ENCODE measurements around the gene MAP2.

Gene MAP2

DNA sequence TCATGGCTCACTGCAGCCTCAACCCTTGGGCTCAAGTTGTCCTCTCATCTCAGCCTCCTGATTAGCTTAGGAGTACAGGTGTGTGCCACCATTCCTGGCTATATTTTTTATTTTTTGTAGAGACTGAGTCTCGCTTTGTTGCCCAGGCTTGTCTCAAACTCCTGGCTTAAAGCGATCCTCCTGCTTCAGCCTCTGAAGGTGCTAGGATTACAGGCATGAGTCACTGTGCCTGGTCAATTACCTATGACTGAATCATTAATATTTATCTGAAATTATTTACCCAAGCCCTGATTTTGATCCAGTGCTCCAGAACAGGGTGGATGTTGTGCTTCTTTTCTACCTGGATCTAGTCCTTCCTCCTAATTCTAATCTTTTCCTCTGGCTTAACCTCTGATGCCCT, 87.8 kb downstream of the MAP2 start:
- Histone ChIP-seq H3K4me1 (ENCODE audit: control insufficient read depth, insufficient read depth, low read length) (no peaks in the 10 kb centered on the region), H3K4me3 (ENCODE audit: low read length in 2 of 2) (no peak overlapping the region), H3K36me3 (ENCODE audit: control insufficient read depth in 2 of 2, insufficient read depth in 2 of 2, low read length in 2 of 2) (no peaks in the 10 kb centered on the region), H3K9ac (ENCODE audit: low read length in 2 of 2) (no peak overlapping the region), H3K9me3 (ENCODE audit: control insufficient read depth in 2 of 2, low read length in 2 of 2) (no peaks in the 10 kb centered on the region), H3K27me3 (ENCODE audit: control insufficient read depth in 1 of 2, insufficient read depth in 2 of 2, low read length in 2 of 2) (no peaks in the 10 kb centered on the region), H3K27ac (ENCODE audit: low read length) (no peak overlapping the region)

DNA sequence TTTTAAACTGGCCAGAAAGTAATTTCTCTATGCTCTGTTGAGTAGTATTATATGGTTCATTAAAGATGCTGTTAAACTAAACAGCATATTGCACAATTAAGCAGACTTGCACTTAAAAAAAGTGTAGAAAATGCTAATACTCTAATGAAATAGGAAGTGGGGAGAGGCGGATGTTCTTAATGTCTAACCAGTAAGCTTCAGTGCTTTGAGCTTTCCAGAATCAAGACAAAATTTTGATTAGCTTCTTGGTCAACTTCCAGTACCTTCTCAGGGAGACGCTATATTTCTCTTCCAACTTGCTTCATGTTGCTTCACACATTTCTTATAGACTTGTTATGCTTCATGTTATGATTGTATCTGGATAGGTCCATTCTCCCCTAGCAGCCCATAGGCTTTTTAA, 89.1 kb downstream of the MAP2 start:
- no peak overlapping the region for H3K27ac ChIP-seq (ENCODE audit: low read length)
- H3K9ac ChIP-seq (ENCODE audit: low read length in 2 of 2): no peak overlapping the region
- H3K4me3 ChIP-seq (ENCODE audit: low read length in 2 of 2): no peak overlapping the region
- H3K36me3 ChIP-seq (ENCODE audit: control insufficient read depth in 2 of 2, insufficient read depth in 2 of 2, low read length in 2 of 2): no peaks in the 10 kb centered on the region
- no peaks in the 10 kb centered on the region for H3K9me3 ChIP-seq (ENCODE audit: control insufficient read depth in 2 of 2, low read length in 2 of 2)
- H3K27me3 ChIP-seq (ENCODE audit: control insufficient read depth in 1 of 2, insufficient read depth in 2 of 2, low read length in 2 of 2): no peaks in the 10 kb centered on the region
- no peaks in the 10 kb centered on the region for H3K4me1 ChIP-seq (ENCODE audit: control insufficient read depth, insufficient read depth, low read length)

DNA sequence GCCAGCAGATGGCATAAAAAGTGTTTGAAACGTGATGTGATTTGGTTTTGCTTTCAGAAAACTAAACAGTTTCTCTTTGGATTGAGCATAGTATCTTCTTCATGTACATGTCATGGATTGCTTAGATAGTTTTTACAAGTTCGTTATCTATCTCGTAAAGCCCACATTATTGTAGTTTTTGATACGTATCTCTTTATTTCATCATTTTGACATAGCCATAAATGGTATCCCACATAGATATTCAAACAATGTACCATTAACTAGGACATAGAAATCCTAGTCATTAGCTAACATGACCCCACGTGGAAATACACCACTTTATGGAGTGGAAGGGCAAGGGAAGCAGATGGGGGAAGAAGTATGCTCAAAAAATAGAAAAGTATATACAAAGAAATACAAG, 93.6 kb downstream of the MAP2 start:
- H3K27me3 ChIP-seq (ENCODE audit: control insufficient read depth in 1 of 2, insufficient read depth in 2 of 2, low read length in 2 of 2): no peaks in the 10 kb centered on the region
- no peak overlapping the region for H3K27ac ChIP-seq (ENCODE audit: low read length)
- no peak overlapping the region for H3K4me3 ChIP-seq (ENCODE audit: low read length in 2 of 2)
- H3K9ac ChIP-seq (ENCODE audit: low read length in 2 of 2): no peak overlapping the region
- H3K9me3 ChIP-seq (ENCODE audit: control insufficient read depth in 2 of 2, low read length in 2 of 2): no peaks in the 10 kb centered on the region
- no peaks in the 10 kb centered on the region for H3K36me3 ChIP-seq (ENCODE audit: control insufficient read depth in 2 of 2, insufficient read depth in 2 of 2, low read length in 2 of 2)
- H3K4me1 ChIP-seq (ENCODE audit: control insufficient read depth, insufficient read depth, low read length): no peaks in the 10 kb centered on the region

DNA sequence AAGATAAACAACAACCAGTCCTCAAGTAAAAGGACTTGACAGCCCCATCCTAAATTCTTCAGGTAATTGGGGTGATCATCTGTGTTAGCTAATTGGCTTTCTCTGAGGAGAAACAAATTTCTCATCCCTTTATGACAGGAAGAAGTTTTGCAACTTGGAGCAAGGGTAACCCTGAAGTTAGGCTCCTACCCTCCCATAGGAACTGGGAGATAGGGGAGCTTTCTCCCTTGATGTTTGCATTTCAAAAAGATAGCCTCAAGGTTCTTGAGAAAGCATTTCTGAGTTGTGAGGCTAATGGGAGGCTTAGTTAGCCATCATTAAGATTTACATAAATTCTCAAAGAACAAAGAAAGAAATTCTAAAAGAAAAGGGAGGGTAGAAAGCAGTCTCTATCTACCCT, 95.4 kb downstream of the MAP2 start:
- Histone ChIP-seq H3K36me3 (ENCODE audit: control insufficient read depth in 2 of 2, insufficient read depth in 2 of 2, low read length in 2 of 2) (no peaks in the 10 kb centered on the region), H3K9ac (ENCODE audit: low read length in 2 of 2) (no peak overlapping the region), H3K4me3 (ENCODE audit: low read length in 2 of 2) (no peak overlapping the region), H3K27ac (ENCODE audit: low read length) (no peak overlapping the region), H3K9me3 (ENCODE audit: control insufficient read depth in 2 of 2, low read length in 2 of 2) (no peaks in the 10 kb centered on the region), H3K27me3 (ENCODE audit: control insufficient read depth in 1 of 2, insufficient read depth in 2 of 2, low read length in 2 of 2) (no peaks in the 10 kb centered on the region), H3K4me1 (ENCODE audit: control insufficient read depth, insufficient read depth, low read length) (no peaks in the 10 kb centered on the region)

DNA sequence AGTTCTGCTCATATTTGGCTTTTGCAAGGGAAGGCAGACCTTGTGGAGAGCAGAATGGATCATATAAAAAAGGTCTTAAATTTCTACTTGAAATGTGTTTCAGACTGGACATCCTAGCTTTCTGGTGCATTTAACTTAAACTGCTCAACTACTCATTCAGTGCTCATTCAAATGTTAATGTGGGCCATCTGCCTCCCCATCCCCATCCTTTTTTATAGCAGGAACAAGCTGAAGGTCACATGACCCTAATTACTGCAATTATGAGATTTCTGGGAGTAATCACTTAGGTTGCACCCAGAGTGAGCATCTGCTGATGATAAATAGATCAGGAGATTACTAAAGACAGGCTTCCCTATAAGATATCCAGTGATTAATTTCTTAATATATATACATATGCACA, 96.1 kb downstream of the MAP2 start:
- H3K27ac ChIP-seq (ENCODE audit: low read length): no peak overlapping the region
- no peaks in the 10 kb centered on the region for H3K4me1 ChIP-seq (ENCODE audit: control insufficient read depth, insufficient read depth, low read length)
- H3K4me3 ChIP-seq (ENCODE audit: low read length in 2 of 2): no peak overlapping the region

DNA sequence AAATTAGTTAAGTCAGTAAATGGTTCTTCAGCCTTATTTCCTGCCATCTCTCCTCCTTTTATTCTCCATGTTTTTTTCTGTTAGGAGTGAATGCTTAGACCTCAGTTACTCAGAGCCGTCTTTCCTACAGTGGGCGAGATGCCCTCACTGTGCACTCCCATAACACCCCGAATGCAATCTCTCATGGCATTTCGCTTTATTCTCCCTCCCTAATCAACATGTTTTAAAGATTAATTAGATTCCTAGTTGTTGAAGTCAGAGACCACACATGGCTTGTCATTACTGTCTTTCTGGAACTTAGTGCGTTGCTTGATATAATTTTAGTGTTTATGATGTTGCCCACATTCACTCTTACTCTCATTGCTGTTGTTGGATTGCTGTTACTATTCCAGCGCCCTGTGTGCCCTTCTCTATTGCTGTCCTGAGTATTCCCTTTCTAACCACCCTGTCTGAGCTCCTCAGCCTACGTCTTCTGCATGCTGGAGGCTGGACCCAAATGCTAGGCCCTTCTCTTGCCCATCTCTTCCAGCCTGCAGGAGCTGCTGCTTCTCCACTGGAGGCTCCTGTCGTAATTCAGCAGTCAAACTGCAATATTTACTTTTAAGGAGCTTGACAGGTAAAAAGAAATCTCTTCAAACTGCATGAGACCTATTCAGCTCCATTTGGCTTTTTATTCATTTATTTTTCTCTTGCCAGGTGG, 99.3 kb downstream of the MAP2 start:
- Histone ChIP-seq H3K4me1 (ENCODE audit: control insufficient read depth, insufficient read depth, low read length) (no peaks in the 10 kb centered on the region), H3K27me3 (ENCODE audit: control insufficient read depth in 1 of 2, insufficient read depth in 2 of 2, low read length in 2 of 2) (no peaks in the 10 kb centered on the region), H3K9ac (ENCODE audit: low read length in 2 of 2) (no peak overlapping the region), H3K27ac (ENCODE audit: low read length) (no peak overlapping the region), H3K4me3 (ENCODE audit: low read length in 2 of 2) (no peak overlapping the region), H3K9me3 (ENCODE audit: control insufficient read depth in 2 of 2, low read length in 2 of 2) (no peaks in the 10 kb centered on the region), H3K36me3 (ENCODE audit: control insufficient read depth in 2 of 2, insufficient read depth in 2 of 2, low read length in 2 of 2) (no peaks in the 10 kb centered on the region)

More for the DNA sequence above, 96.1 kb downstream of the MAP2 start:
- Histone ChIP-seq H3K27me3 (ENCODE audit: control insufficient read depth in 1 of 2, insufficient read depth in 2 of 2, low read length in 2 of 2) (no peaks in the 10 kb centered on the region), H3K9ac (ENCODE audit: low read length in 2 of 2) (no peak overlapping the region), H3K9me3 (ENCODE audit: control insufficient read depth in 2 of 2, low read length in 2 of 2) (no peaks in the 10 kb centered on the region), H3K36me3 (ENCODE audit: control insufficient read depth in 2 of 2, insufficient read depth in 2 of 2, low read length in 2 of 2) (no peaks in the 10 kb centered on the region)

DNA sequence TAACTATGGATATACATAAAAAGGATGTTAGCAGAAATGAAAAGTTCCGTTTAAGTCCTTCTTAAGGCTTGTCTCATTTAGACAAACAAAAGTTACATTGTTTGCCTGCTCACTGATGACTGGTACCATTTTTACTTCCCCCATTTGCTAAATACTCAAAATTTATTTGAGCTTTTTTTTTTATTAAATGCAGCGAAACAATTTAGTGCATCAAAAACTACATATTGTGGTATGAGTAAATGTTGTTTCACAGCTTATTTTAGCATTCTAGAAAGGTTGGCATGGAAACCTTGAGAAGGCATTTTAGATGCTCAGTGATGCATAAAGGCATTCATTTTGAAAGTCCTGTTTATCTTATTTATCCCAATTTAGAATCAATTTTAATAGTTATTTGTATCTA, 100.0 kb downstream of the MAP2 start:
- Histone ChIP-seq H3K4me3 (ENCODE audit: low read length in 2 of 2) (no peak overlapping the region), H3K4me1 (ENCODE audit: control insufficient read depth, insufficient read depth, low read length) (no peaks in the 10 kb centered on the region), H3K9ac (ENCODE audit: low read length in 2 of 2) (no peak overlapping the region), H3K36me3 (ENCODE audit: control insufficient read depth in 2 of 2, insufficient read depth in 2 of 2, low read length in 2 of 2) (no peaks in the 10 kb centered on the region), H3K27ac (ENCODE audit: low read length) (no peak overlapping the region), H3K9me3 (ENCODE audit: control insufficient read depth in 2 of 2, low read length in 2 of 2) (no peaks in the 10 kb centered on the region), H3K27me3 (ENCODE audit: control insufficient read depth in 1 of 2, insufficient read depth in 2 of 2, low read length in 2 of 2) (no peaks in the 10 kb centered on the region)

DNA sequence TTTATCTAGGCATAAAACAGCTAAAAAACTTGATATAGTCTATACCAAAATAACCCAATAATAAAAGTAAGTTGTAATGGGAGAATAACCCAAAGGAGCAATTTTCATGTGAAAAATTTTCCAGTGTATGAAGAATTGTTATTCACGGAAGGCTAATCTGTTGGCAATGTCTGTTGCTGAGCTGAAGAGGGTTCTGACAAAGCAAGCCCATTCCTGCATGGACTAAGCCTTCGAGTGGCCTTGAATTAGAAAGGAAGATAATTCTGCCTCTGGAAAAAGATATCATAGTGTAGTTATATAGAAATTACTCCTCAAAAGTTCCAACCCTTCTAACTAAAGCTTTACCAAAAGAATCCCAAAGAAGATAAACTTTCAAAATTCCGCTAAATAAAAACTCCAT, 101.5 kb downstream of the MAP2 start:
- H3K4me1 ChIP-seq (ENCODE audit: control insufficient read depth, insufficient read depth, low read length): no peaks in the 10 kb centered on the region
- no peaks in the 10 kb centered on the region for H3K36me3 ChIP-seq (ENCODE audit: control insufficient read depth in 2 of 2, insufficient read depth in 2 of 2, low read length in 2 of 2)
- no peaks in the 10 kb centered on the region for H3K27me3 ChIP-seq (ENCODE audit: control insufficient read depth in 1 of 2, insufficient read depth in 2 of 2, low read length in 2 of 2)
- no peak overlapping the region for H3K9ac ChIP-seq (ENCODE audit: low read length in 2 of 2)
- H3K9me3 ChIP-seq (ENCODE audit: control insufficient read depth in 2 of 2, low read length in 2 of 2): no peaks in the 10 kb centered on the region
- H3K4me3 ChIP-seq (ENCODE audit: low read length in 2 of 2): no peak overlapping the region
- no peak overlapping the region for H3K27ac ChIP-seq (ENCODE audit: low read length)

DNA sequence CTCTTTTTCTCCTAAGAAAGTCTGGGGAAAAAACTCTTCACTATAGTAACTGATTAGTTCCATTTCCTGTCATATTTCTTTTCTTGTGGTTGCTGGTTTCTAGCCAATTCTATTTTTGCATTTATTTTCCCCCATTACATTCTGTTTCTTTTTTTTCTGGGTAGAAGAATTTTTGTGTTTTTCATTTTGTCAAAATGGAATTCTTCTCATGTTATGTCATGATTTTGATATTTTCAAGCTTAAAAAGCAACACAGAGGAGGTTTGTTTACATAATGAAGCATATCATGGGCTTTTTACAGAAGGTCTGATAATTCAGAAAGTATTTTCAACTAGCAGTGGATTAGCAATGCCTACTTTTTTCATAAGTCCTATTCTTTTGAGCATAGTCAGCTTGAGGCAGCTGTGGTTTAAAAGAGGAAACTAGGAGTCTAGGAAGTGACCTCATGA, 102.0 kb downstream of the MAP2 start:
- H3K36me3 ChIP-seq (ENCODE audit: control insufficient read depth in 2 of 2, insufficient read depth in 2 of 2, low read length in 2 of 2): no peaks in the 10 kb centered on the region
- no peak overlapping the region for H3K9ac ChIP-seq (ENCODE audit: low read length in 2 of 2)
- no peaks in the 10 kb centered on the region for H3K9me3 ChIP-seq (ENCODE audit: control insufficient read depth in 2 of 2, low read length in 2 of 2)
- no peak overlapping the region for H3K4me3 ChIP-seq (ENCODE audit: low read length in 2 of 2)
- H3K4me1 ChIP-seq (ENCODE audit: control insufficient read depth, insufficient read depth, low read length): no peaks in the 10 kb centered on the region
- H3K27ac ChIP-seq (ENCODE audit: low read length): no peak overlapping the region
- no peaks in the 10 kb centered on the region for H3K27me3 ChIP-seq (ENCODE audit: control insufficient read depth in 1 of 2, insufficient read depth in 2 of 2, low read length in 2 of 2)

DNA sequence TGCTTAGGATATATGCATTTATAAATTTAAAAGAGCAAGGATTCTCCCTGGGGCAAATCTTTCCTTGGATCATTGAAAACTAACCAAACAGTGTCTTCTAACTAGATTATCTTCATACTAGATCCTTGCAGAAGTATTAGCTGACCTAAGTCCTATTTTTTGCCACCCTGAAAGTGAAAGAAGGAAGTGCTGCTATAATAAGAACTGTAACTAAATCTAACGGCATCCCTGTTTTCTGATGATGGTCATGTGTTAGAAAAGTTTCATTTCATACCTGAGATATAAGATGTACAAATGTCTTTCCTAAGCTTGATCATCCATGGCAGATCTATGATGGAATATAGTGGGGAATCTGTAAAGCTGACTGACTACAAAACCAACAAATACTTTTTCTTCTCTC, 102.7 kb downstream of the MAP2 start:
- H3K4me3 ChIP-seq (ENCODE audit: low read length in 2 of 2): no peak overlapping the region
- H3K9me3 ChIP-seq (ENCODE audit: control insufficient read depth in 2 of 2, low read length in 2 of 2): no peaks in the 10 kb centered on the region
- no peak overlapping the region for H3K27ac ChIP-seq (ENCODE audit: low read length)
- H3K4me1 ChIP-seq (ENCODE audit: control insufficient read depth, insufficient read depth, low read length): no peaks in the 10 kb centered on the region
- H3K36me3 ChIP-seq (ENCODE audit: control insufficient read depth in 2 of 2, insufficient read depth in 2 of 2, low read length in 2 of 2): no peaks in the 10 kb centered on the region
- H3K9ac ChIP-seq (ENCODE audit: low read length in 2 of 2): no peak overlapping the region
- H3K27me3 ChIP-seq (ENCODE audit: control insufficient read depth in 1 of 2, insufficient read depth in 2 of 2, low read length in 2 of 2): no peaks in the 10 kb centered on the region

DNA sequence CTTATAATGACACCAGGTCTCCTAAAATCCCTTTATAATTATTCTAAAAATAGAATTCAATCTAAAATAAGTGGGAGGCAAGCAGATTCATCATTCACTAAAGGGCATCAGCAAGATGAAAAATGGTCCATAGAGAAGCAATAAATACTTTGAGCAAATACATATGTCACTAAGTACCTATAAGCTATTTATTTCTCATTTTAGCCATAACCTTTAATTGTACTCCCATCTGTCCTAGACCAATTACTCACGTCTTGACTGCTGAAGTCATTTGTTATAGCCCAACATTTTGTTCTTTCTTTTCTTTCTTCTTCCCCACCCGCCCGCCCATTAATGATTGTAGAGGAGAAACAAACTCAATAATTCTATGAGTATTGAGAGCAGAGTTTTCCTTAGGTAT, 105.7 kb downstream of the MAP2 start:
- Histone ChIP-seq H3K4me1 (ENCODE audit: control insufficient read depth, insufficient read depth, low read length) (no peaks in the 10 kb centered on the region), H3K9me3 (ENCODE audit: control insufficient read depth in 2 of 2, low read length in 2 of 2) (no peaks in the 10 kb centered on the region), H3K36me3 (ENCODE audit: control insufficient read depth in 2 of 2, insufficient read depth in 2 of 2, low read length in 2 of 2) (no peaks in the 10 kb centered on the region), H3K27ac (ENCODE audit: low read length) (no peak overlapping the region), H3K27me3 (ENCODE audit: control insufficient read depth in 1 of 2, insufficient read depth in 2 of 2, low read length in 2 of 2) (no peaks in the 10 kb centered on the region), H3K4me3 (ENCODE audit: low read length in 2 of 2) (no peak overlapping the region), H3K9ac (ENCODE audit: low read length in 2 of 2) (no peak overlapping the region)
